OCI-LY1 (cell line): ENCODE data around the gene CELA3B.
"Not testable (repeated sequence)": the region's sequence is repeated elsewhere in the genome, so short reads cannot be mapped to it uniquely, and the experiment has no call there.

Source experiments
- EZH2 ChIP-seq: fragments of 200-600 bp; sonication (generic), shearing (Covaris generic); IDR thresholded peaks from 2 replicates; pipeline ENCODE4 v1.8.0; 2017; ENCODE audit warnings: borderline replicate concordance, mixed run types, mild to moderate bottlenecking, antibody characterized with exemption, low read length, moderate library complexity, mixed read lengths
- TF ChIP-seq, protein P1 (sequence below): fragments of 200-600 bp; sonication (generic), shearing (Covaris generic); IDR thresholded peaks from 2 replicates; pipeline ENCODE4 v1.5.1; 2017; ENCODE audit warnings: mild to moderate bottlenecking, antibody characterized with exemption, low read length, moderate library complexity, mixed read lengths

DNA sequence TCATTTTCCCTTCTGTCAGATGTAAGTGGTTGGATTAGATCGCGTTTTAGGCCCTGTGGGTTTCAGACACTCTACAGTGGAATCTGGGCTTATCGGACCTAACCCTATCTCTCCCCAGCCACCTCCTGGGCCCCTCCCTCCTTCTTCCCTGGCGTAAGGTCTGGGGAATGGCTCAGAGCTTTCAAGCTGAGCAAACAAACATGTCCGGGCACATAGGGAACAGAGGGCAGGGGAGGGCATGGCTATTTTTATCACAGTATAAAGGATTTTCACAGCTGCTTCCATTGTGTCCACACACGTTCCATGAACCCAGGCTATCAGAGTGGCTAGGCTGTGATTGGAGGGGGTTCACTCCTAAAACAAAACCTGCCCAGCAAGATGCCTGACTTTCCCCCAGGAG, 2.1 kb upstream of the CELA3B start:
- TF ChIP-seq, protein P1, sequence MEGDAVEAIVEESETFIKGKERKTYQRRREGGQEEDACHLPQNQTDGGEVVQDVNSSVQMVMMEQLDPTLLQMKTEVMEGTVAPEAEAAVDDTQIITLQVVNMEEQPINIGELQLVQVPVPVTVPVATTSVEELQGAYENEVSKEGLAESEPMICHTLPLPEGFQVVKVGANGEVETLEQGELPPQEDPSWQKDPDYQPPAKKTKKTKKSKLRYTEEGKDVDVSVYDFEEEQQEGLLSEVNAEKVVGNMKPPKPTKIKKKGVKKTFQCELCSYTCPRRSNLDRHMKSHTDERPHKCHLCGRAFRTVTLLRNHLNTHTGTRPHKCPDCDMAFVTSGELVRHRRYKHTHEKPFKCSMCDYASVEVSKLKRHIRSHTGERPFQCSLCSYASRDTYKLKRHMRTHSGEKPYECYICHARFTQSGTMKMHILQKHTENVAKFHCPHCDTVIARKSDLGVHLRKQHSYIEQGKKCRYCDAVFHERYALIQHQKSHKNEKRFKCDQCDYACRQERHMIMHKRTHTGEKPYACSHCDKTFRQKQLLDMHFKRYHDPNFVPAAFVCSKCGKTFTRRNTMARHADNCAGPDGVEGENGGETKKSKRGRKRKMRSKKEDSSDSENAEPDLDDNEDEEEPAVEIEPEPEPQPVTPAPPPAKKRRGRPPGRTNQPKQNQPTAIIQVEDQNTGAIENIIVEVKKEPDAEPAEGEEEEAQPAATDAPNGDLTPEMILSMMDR, result not testable (repeated sequence)
- TF ChIP-seq EZH2, result not testable (repeated sequence)
